GM12878 (cell line): ENCODE results near the gene COL4A1. TPM values are rescaled to one million over a fixed set of nuclear protein-coding genes. Genes with fewer than 3 reads are reported as not detected.

ENCODE experiments used
- ATAC-seq: fragments of 200-7000 bp; cut with Tn5 transposase; 3 replicates; pipeline ENCODE4 v1.9.1; 2020; ENCODE audit warnings: mild to moderate bottlenecking, moderate library complexity
- BruUV-seq: library from RNA; stranded (reverse); fragments of 400-500 nt; replicated peaks from 2 replicates; lab custom pipeline; 2021; lab: Mats Ljungman, UMichigan
- CTCF ChIA-PET: fragments of 300-600 bp; sonication (Branson Sonifier 250); formaldehyde crosslinking; extraction: SDS; loops from one replicate; lab custom pipeline; 2021; ENCODE audit warnings: inconsistent platforms; lab: Yijun Ruan, JAX
- POLR2A ChIA-PET: fragments of 350-600 bp; formaldehyde crosslinking; extraction: SDS; loops from one replicate; lab custom pipeline; 2021; ENCODE audit warnings: inconsistent platforms; lab: Charles Lee
- RAD21 ChIA-PET: fragments of 300-600 bp; sonication (Branson Sonifier 250); formaldehyde crosslinking; loops from one replicate; lab custom pipeline; 2023; ENCODE audit warnings: antibody characterized with exemption; ENCODE audit not compliant: unreplicated experiment; lab: Charles Lee
- SMC1A ChIA-PET: fragments of 300-600 bp; sonication (Branson Sonifier 250); formaldehyde crosslinking; loops from one replicate; lab custom pipeline; 2023; ENCODE audit not compliant: unreplicated experiment, uncharacterized antibody; lab: Charles Lee
- DNase-seq: peaks from one replicate; pipeline ENCODE4 v3.0.0-alpha.2; 2011; ENCODE audit warnings: low read depth, low spot score
- FAIRE-seq: peaks from 3 replicates; lab custom pipeline; 2011; peaks lifted over from hg19 to GRCh38; lab: Jason Lieb, UNC
- H2AFZ ChIP-seq: 2 replicates; pipeline ENCODE4 v1.6.0; 2011; ENCODE audit warnings: low read depth, low read length, control low read depth; ENCODE audit not compliant: control insufficient read depth
- H3K27ac ChIP-seq: 2 replicates; pipeline ENCODE4 v1.5.1; 2011; ENCODE audit warnings: control low read depth; ENCODE audit not compliant: control insufficient read depth, insufficient read depth
- H3K27me3 ChIP-seq, 2 experiments: replicated peaks in 1 of 2; 2 replicates each; pipeline versions ENCODE4 v1.6.0 to v1.6.1; 2011; ENCODE audit warnings: low read length in 1 of 2; ENCODE audit not compliant: control insufficient read depth in 2 of 2, insufficient read depth in 2 of 2
- H3K36me3 ChIP-seq, 2 experiments: 2 replicates each; pipeline ENCODE4 v1.5.1; 2011; ENCODE audit warnings: low read length in 1 of 2; ENCODE audit not compliant: control insufficient read depth in 2 of 2, insufficient read depth in 2 of 2
- H3K4me1 ChIP-seq: 2 replicates; pipeline ENCODE4 v1.6.1; 2011; ENCODE audit warnings: mild to moderate bottlenecking, low read length, moderate library complexity, mixed read lengths; ENCODE audit not compliant: control insufficient read depth, insufficient read depth
- H3K4me2 ChIP-seq: 2 replicates; pipeline ENCODE4 v1.6.0; 2011; ENCODE audit warnings: control low read depth; ENCODE audit not compliant: control insufficient read depth, insufficient read depth
- H3K4me3 ChIP-seq: fragments of 200-600 bp; sonication (generic); 2 replicates; pipeline ENCODE4 v1.5.1; 2016
- H3K79me2 ChIP-seq: 2 replicates; pipeline ENCODE4 v1.6.0; 2011; ENCODE audit warnings: low read length; ENCODE audit not compliant: control insufficient read depth, insufficient read depth
- H3K9ac ChIP-seq: 2 replicates; pipeline ENCODE4 v1.8.0; 2011; ENCODE audit warnings: low read length, control low read depth, mixed read lengths; ENCODE audit not compliant: control insufficient read depth, insufficient read depth
- H3K9me3 ChIP-seq: replicated peaks from 3 replicates; pipeline ENCODE4 v1.5.1; 2011; ENCODE audit warnings: mild to moderate bottlenecking, low read length; ENCODE audit not compliant: control insufficient read depth, insufficient read depth
- H4K20me1 ChIP-seq: 2 replicates; pipeline ENCODE4 v1.6.0; 2011; ENCODE audit not compliant: control insufficient read depth, insufficient read depth
- ATF7 ChIP-seq: fragments of 450-650 bp; IDR thresholded peaks from 2 replicates; pipeline ENCODE4 v1.6.1; 2016; ENCODE audit warnings: low read depth, mild to moderate bottlenecking
- BRCA1 ChIP-seq: IDR thresholded peaks from 2 replicates; pipeline ENCODE4 v1.6.1; 2011; ENCODE audit warnings: low read depth, low read length, improper control_type of control experiment
- IKZF1 ChIP-seq: fragments of 450-650 bp; conservative IDR thresholded peaks from 2 replicates; pipeline ENCODE4 v1.6.1; 2017; ENCODE audit warnings: antibody characterized with exemption, mild to moderate bottlenecking
- NKRF ChIP-seq: fragments of 450-650 bp; conservative IDR thresholded peaks from 2 replicates; pipeline ENCODE4 v1.6.1; 2017; ENCODE audit warnings: mild to moderate bottlenecking, moderate library complexity
- NR2C1 ChIP-seq: fragments of 450-650 bp; IDR thresholded peaks from 2 replicates; pipeline ENCODE4 v1.6.1; 2017; ENCODE audit warnings: antibody characterized with exemption, mild to moderate bottlenecking, moderate library complexity
- PAX8 ChIP-seq: fragments of 450-650 bp; IDR thresholded peaks from 2 replicates; pipeline ENCODE4 v1.6.1; 2017; ENCODE audit warnings: mild to moderate bottlenecking, moderate library complexity
- SPI1 ChIP-seq: IDR thresholded peaks from 2 replicates; pipeline ENCODE4 v1.6.1; 2011; ENCODE audit warnings: low read depth, mild to moderate bottlenecking, low read length, moderate library complexity, borderline replicate concordance; ENCODE audit not compliant: insufficient read depth
- ZNF274 ChIP-seq: IDR thresholded peaks from one replicate; pipeline ENCODE4 v1.8.0; 2011; ENCODE audit not compliant: insufficient read length, insufficient read depth
- ZZZ3 ChIP-seq: IDR thresholded peaks from 2 replicates; pipeline ENCODE4 v1.6.1; 2011; ENCODE audit warnings: low read depth; ENCODE audit not compliant: control insufficient read depth, insufficient read length
- WGBS: methylation state at CpG from one replicate; pipeline ENCODE4 v1.1.6; 2016; ENCODE audit warnings: low lambda C conversion rate; ENCODE audit not compliant: insufficient replicate concordance, insufficient coverage; ENCODE audit errors: missing lambda C conversion rate; 5-methylcytosine and 5-hydroxymethylcytosine counted together
- in situ Hi-C: fragments of 300-500 bp; cut with MboI; formaldehyde crosslinking; loops from 9 replicates; pipeline ENCODE4 v1.14.3; 2018; ENCODE audit warnings: mixed read lengths
- intact Hi-C: fragments of 100-400 bp; cut with micrococcal nuclease; formaldehyde crosslinking; loops from one replicate; pipeline ENCODE4 v1.14.2; 2022; ENCODE audit not compliant: unreplicated experiment
- polyA plus RNA-seq, 11 experiments: library from polyadenylated mRNA; depleted of rRNA in 4 of 11; unstranded in 6 of 11; stranded (reverse) in 5 of 11; fragments of >200 nt; fragmentation: Nextera tagmentation in 4 of 11; fragmentation: Illumina TruSeq in 1 of 11; extraction: Ambion mirVana in 4 of 11; extraction: Trizol in 1 of 11; gene quantifications; 1 replicate in 1 of 11; 2 replicates in 10 of 11; pipeline versions ENCODE4 v1.2.1 to v1.2.3, GENCODE V29; 2011 to 2016; ENCODE audit warnings: inconsistent platforms in 2 of 11, missing spikeins in 2 of 11, low read depth in 1 of 11
- total RNA-seq, 4 experiments: library from RNA; depleted of rRNA in 3 of 4; stranded (reverse); fragments of >200 nt in 3 of 4; fragmentation: Illumina TruSeq in 1 of 4; extraction: Trizol in 1 of 4; gene quantifications; 2 replicates each; pipeline versions ENCODE4 v1.2.1 to v1.2.3, GENCODE V29; 2013 to 2021

COL4A1 gene
- total and polyA plus RNA-seq, 10 of the 15 experiments (the other 5 are each of a cell fraction or from before 2014, with no cell fraction given), result 0.07 to 0.31 (median 0.13) TPM; not detected in 6

- Histone ChIP-seq H3K36me3 (no peaks in the 10 kb centered on the region), H3K9ac (no peak overlapping the region), H4K20me1 (no peaks in the 10 kb centered on the region), H2AFZ (peak overlapping the region; percentile 63), H3K4me3 (no peak overlapping the region), H3K4me2 (peak overlapping the region; percentile 47; the same call in 1 of the 2 replicates), H3K27me3 (no peaks in the 10 kb centered on the region), H3K27ac (no peak overlapping the region), H3K79me2 (no peaks in the 10 kb centered on the region), H3K4me1 (peaks cover 5% of the 10 kb centered on the region), H3K9me3 (no peaks in the 10 kb centered on the region; the same call in 2 of the 3 replicates)
- no peak for TF ChIP-seq NKRF
- TF ChIP-seq IKZF1, result 0 out of 2 replicates have a peak, but pooled peaks have one; percentile 14
- no peak for TF ChIP-seq PAX8
- TF ChIP-seq BRCA1, result no peak
- peak; percentile 71; the same call in 1 of the 2 replicates for TF ChIP-seq SPI1
- peak; percentile 73; the same call in 1 of the 2 replicates for TF ChIP-seq ATF7
- no peak for TF ChIP-seq ZZZ3
- 0 out of 2 replicates have a peak, but pooled peaks have one; percentile 11 for TF ChIP-seq NR2C1
- no peak for TF ChIP-seq ZNF274
- ChIA-PET RAD21 (no interaction called here), CTCF (no interaction called here), POLR2A (no interaction called here), SMC1A (interaction anchor here (0.9 to 1.4 kb wide), 4 partner anchors 13 to 103 kb away, joined by 3 to 4 read pairs (median 3); no protein-coding TSS in a partner anchor)
- FAIRE-seq (no peak), DNase-seq (no peak), ATAC-seq (peak; percentile 83)
- BruUV-seq, result no TSS peak
- 35% methylated on average over 14 of the region's 14 CpGs for WGBS
- in situ Hi-C loops, result no loop called here
- intact Hi-C loops, result no loop called here
Measured at GRCh38 chr13:110341445-110342244, 34.7 kb upstream of the COL4A1 start.
